Measurements from ENCODE around the gene ANKRD6. TPM values are rescaled to one million over a fixed set of nuclear protein-coding genes. Genes with fewer than 3 reads are reported as not detected.

ANKRD6 gene
- polyA plus RNA-seq, 4 donors: 0.89 to 7.9 (median 1.8) TPM

GRCh38 chr6:89510393-89510792 is 77.4 kb downstream of the ANKRD6 start:
- no peak for FAIRE-seq
- Histone ChIP-seq H3K36me3 (ENCODE audit: control insufficient read depth in 3 of 3, insufficient read depth in 2 of 3, low read depth in 1 of 3, low read length in 3 of 3) (no peaks in the 10 kb centered on the region), H3K4me1 (ENCODE audit: control insufficient read depth in 3 of 3, insufficient read depth in 2 of 3, low read depth in 1 of 3, low read length in 2 of 3) (no peaks in the 10 kb centered on the region), H3K27ac (ENCODE audit: low read depth in 1 of 3, low read length in 2 of 3) (no peak overlapping the region), H3K27me3 (ENCODE audit: control insufficient read depth in 3 of 3, insufficient read depth in 3 of 3, low read length in 3 of 3) (no peaks in the 10 kb centered on the region), H3K9me3 (ENCODE audit: control insufficient read depth in 2 of 2, insufficient read depth in 1 of 2, low read depth in 1 of 2, low read length in 1 of 2) (no peaks in the 10 kb centered on the region), H3K4me3 (ENCODE audit: low read depth in 1 of 3, low read length in 3 of 3) (no peak overlapping the region)
- 83 to 96% (median 90%) methylated on average over 1 of the region's 1 CpG for WGBS, 3 donors
- DNase-seq: no peak

- WGBS, 3 donors: 95 to 96% (median 95%) methylated on average over 4 of the region's 4 CpGs
- no peak for FAIRE-seq
- no peak overlapping the region for H3K27ac ChIP-seq (ENCODE audit: low read depth in 1 of 3, low read length in 2 of 3)
- H3K27me3 ChIP-seq (ENCODE audit: control insufficient read depth in 3 of 3, insufficient read depth in 3 of 3, low read length in 3 of 3): no peaks in the 10 kb centered on the region
- no peak for DNase-seq
- no peaks in the 10 kb centered on the region for H3K36me3 ChIP-seq (ENCODE audit: control insufficient read depth in 3 of 3, insufficient read depth in 2 of 3, low read depth in 1 of 3, low read length in 3 of 3)
- no peaks in the 10 kb centered on the region for H3K9me3 ChIP-seq (ENCODE audit: control insufficient read depth in 2 of 2, insufficient read depth in 1 of 2, low read depth in 1 of 2, low read length in 1 of 2)
- no peak overlapping the region for H3K4me3 ChIP-seq (ENCODE audit: low read depth in 1 of 3, low read length in 3 of 3)
- H3K4me1 ChIP-seq (ENCODE audit: control insufficient read depth in 3 of 3, insufficient read depth in 2 of 3, low read depth in 1 of 3, low read length in 2 of 3): no peaks in the 10 kb centered on the region
Observed at GRCh38 chr6:89518352-89519055, 85.6 kb downstream of the ANKRD6 start.

GRCh38 chr6:89520736-89521135 is 87.8 kb downstream of the ANKRD6 start:
- Histone ChIP-seq H3K27ac (ENCODE audit: low read depth in 1 of 3, low read length in 2 of 3) (no peak overlapping the region), H3K36me3 (ENCODE audit: control insufficient read depth in 3 of 3, insufficient read depth in 2 of 3, low read depth in 1 of 3, low read length in 3 of 3) (no peaks in the 10 kb centered on the region), H3K9me3 (ENCODE audit: control insufficient read depth in 2 of 2, insufficient read depth in 1 of 2, low read depth in 1 of 2, low read length in 1 of 2) (no peaks in the 10 kb centered on the region), H3K27me3 (ENCODE audit: control insufficient read depth in 3 of 3, insufficient read depth in 3 of 3, low read length in 3 of 3) (no peaks in the 10 kb centered on the region), H3K4me1 (ENCODE audit: control insufficient read depth in 3 of 3, insufficient read depth in 2 of 3, low read depth in 1 of 3, low read length in 2 of 3) (no peaks in the 10 kb centered on the region), H3K4me3 (ENCODE audit: low read depth in 1 of 3, low read length in 3 of 3) (no peak overlapping the region)
- no peak for DNase-seq
- FAIRE-seq: no peak

GRCh38 chr6:89522778-89523177 is 89.8 kb downstream of the ANKRD6 start:
- no peaks in the 10 kb centered on the region for H3K36me3 ChIP-seq (ENCODE audit: control insufficient read depth in 3 of 3, insufficient read depth in 2 of 3, low read depth in 1 of 3, low read length in 3 of 3)
- H3K27ac ChIP-seq (ENCODE audit: low read depth in 1 of 3, low read length in 2 of 3): no peak overlapping the region
- H3K4me3 ChIP-seq (ENCODE audit: low read depth in 1 of 3, low read length in 3 of 3): no peak overlapping the region
- FAIRE-seq: no peak
- no peaks in the 10 kb centered on the region for H3K9me3 ChIP-seq (ENCODE audit: control insufficient read depth in 2 of 2, insufficient read depth in 1 of 2, low read depth in 1 of 2, low read length in 1 of 2)
- 50 to 62% (median 59%) methylated on average over 2 of the region's 2 CpGs for WGBS, 3 donors
- no peaks in the 10 kb centered on the region for H3K27me3 ChIP-seq (ENCODE audit: control insufficient read depth in 3 of 3, insufficient read depth in 3 of 3, low read length in 3 of 3)
- no peak for DNase-seq
- no peaks in the 10 kb centered on the region for H3K4me1 ChIP-seq (ENCODE audit: control insufficient read depth in 3 of 3, insufficient read depth in 2 of 3, low read depth in 1 of 3, low read length in 2 of 3)

GRCh38 chr6:89525786-89526562 is 93.0 kb downstream of the ANKRD6 start:
- DNase-seq (no peak), FAIRE-seq (no peak)
- WGBS, 3 donors: 84 to 98% (median 96%) methylated on average over 4 of the region's 4 CpGs
- no peaks in the 10 kb centered on the region for H3K27me3 ChIP-seq (ENCODE audit: control insufficient read depth in 3 of 3, insufficient read depth in 3 of 3, low read length in 3 of 3)
- H3K4me3 ChIP-seq (ENCODE audit: low read depth in 1 of 3, low read length in 3 of 3): no peak overlapping the region
- H3K4me1 ChIP-seq (ENCODE audit: control insufficient read depth in 3 of 3, insufficient read depth in 2 of 3, low read depth in 1 of 3, low read length in 2 of 3): no peaks in the 10 kb centered on the region
- H3K36me3 ChIP-seq (ENCODE audit: control insufficient read depth in 3 of 3, insufficient read depth in 2 of 3, low read depth in 1 of 3, low read length in 3 of 3): no peaks in the 10 kb centered on the region
- no peak overlapping the region for H3K27ac ChIP-seq (ENCODE audit: low read depth in 1 of 3, low read length in 2 of 3)
- no peaks in the 10 kb centered on the region for H3K9me3 ChIP-seq (ENCODE audit: control insufficient read depth in 2 of 2, insufficient read depth in 1 of 2, low read depth in 1 of 2, low read length in 1 of 2)

- no peak overlapping the region for H3K4me3 ChIP-seq (ENCODE audit: low read depth in 1 of 3, low read length in 3 of 3)
- no peaks in the 10 kb centered on the region for H3K4me1 ChIP-seq (ENCODE audit: control insufficient read depth in 3 of 3, insufficient read depth in 2 of 3, low read depth in 1 of 3, low read length in 2 of 3)
- H3K27me3 ChIP-seq (ENCODE audit: control insufficient read depth in 3 of 3, insufficient read depth in 3 of 3, low read length in 3 of 3): no peaks in the 10 kb centered on the region
- DNase-seq (no peak), FAIRE-seq (no peak)
- WGBS, 3 donors: 94 to 100% (median 95%) methylated on average over 2 of the region's 2 CpGs
- H3K36me3 ChIP-seq (ENCODE audit: control insufficient read depth in 3 of 3, insufficient read depth in 2 of 3, low read depth in 1 of 3, low read length in 3 of 3): no peaks in the 10 kb centered on the region
- H3K9me3 ChIP-seq (ENCODE audit: control insufficient read depth in 2 of 2, insufficient read depth in 1 of 2, low read depth in 1 of 2, low read length in 1 of 2): no peaks in the 10 kb centered on the region
- H3K27ac ChIP-seq (ENCODE audit: low read depth in 1 of 3, low read length in 2 of 3): no peak overlapping the region
Observed at GRCh38 chr6:89526563-89526869, 93.6 kb downstream of the ANKRD6 start.

GRCh38 chr6:89527634-89528033 is 94.7 kb downstream of the ANKRD6 start:
- 78 to 88% (median 84%) methylated on average over 2 of the region's 2 CpGs for WGBS, 3 donors
- Histone ChIP-seq H3K36me3 (ENCODE audit: control insufficient read depth in 3 of 3, insufficient read depth in 2 of 3, low read depth in 1 of 3, low read length in 3 of 3) (no peaks in the 10 kb centered on the region), H3K27ac (ENCODE audit: low read depth in 1 of 3, low read length in 2 of 3) (no peak overlapping the region), H3K4me3 (ENCODE audit: low read depth in 1 of 3, low read length in 3 of 3) (no peak overlapping the region), H3K4me1 (ENCODE audit: control insufficient read depth in 3 of 3, insufficient read depth in 2 of 3, low read depth in 1 of 3, low read length in 2 of 3) (no peaks in the 10 kb centered on the region), H3K9me3 (ENCODE audit: control insufficient read depth in 2 of 2, insufficient read depth in 1 of 2, low read depth in 1 of 2, low read length in 1 of 2) (no peaks in the 10 kb centered on the region), H3K27me3 (ENCODE audit: control insufficient read depth in 3 of 3, insufficient read depth in 3 of 3, low read length in 3 of 3) (no peaks in the 10 kb centered on the region)
- FAIRE-seq: no peak
- no peak for DNase-seq

GRCh38 chr6:89528866-89529265 is 95.9 kb downstream of the ANKRD6 start:
- Histone ChIP-seq H3K4me3 (ENCODE audit: low read depth in 1 of 3, low read length in 3 of 3) (no peak overlapping the region), H3K27ac (ENCODE audit: low read depth in 1 of 3, low read length in 2 of 3) (no peak overlapping the region), H3K9me3 (ENCODE audit: control insufficient read depth in 2 of 2, insufficient read depth in 1 of 2, low read depth in 1 of 2, low read length in 1 of 2) (no peaks in the 10 kb centered on the region), H3K4me1 (ENCODE audit: control insufficient read depth in 3 of 3, insufficient read depth in 2 of 3, low read depth in 1 of 3, low read length in 2 of 3) (no peaks in the 10 kb centered on the region), H3K36me3 (ENCODE audit: control insufficient read depth in 3 of 3, insufficient read depth in 2 of 3, low read depth in 1 of 3, low read length in 3 of 3) (no peaks in the 10 kb centered on the region), H3K27me3 (ENCODE audit: control insufficient read depth in 3 of 3, insufficient read depth in 3 of 3, low read length in 3 of 3) (no peaks in the 10 kb centered on the region)
- DNase-seq (no peak), FAIRE-seq (no peak)

GRCh38 chr6:89530982-89531381 is 98.0 kb downstream of the ANKRD6 start:
- 90 to 94% (median 94%) methylated on average over 11 of the region's 11 CpGs for WGBS, 3 donors
- Histone ChIP-seq H3K36me3 (ENCODE audit: control insufficient read depth in 3 of 3, insufficient read depth in 2 of 3, low read depth in 1 of 3, low read length in 3 of 3) (no peaks in the 10 kb centered on the region), H3K27me3 (ENCODE audit: control insufficient read depth in 3 of 3, insufficient read depth in 3 of 3, low read length in 3 of 3) (no peaks in the 10 kb centered on the region), H3K27ac (ENCODE audit: low read depth in 1 of 3, low read length in 2 of 3) (no peak overlapping the region), H3K4me1 (ENCODE audit: control insufficient read depth in 3 of 3, insufficient read depth in 2 of 3, low read depth in 1 of 3, low read length in 2 of 3) (no peaks in the 10 kb centered on the region), H3K4me3 (ENCODE audit: low read depth in 1 of 3, low read length in 3 of 3) (no peak overlapping the region), H3K9me3 (ENCODE audit: control insufficient read depth in 2 of 2, insufficient read depth in 1 of 2, low read depth in 1 of 2, low read length in 1 of 2) (no peaks in the 10 kb centered on the region)
- DNase-seq (no peak), FAIRE-seq (no peak)
